GM21526 (cell line): ENCODE results near the gene TPD52L1.

Experiments
- ATAC-seq: cut with Tn5 transposase; IDR thresholded peaks from one replicate; pipeline ENCODE4 v1.9.1; 2021; ENCODE audit warnings: moderate library complexity; ENCODE audit not compliant: unreplicated experiment, low FRiP score

The TPD52L1 gene

DNA sequence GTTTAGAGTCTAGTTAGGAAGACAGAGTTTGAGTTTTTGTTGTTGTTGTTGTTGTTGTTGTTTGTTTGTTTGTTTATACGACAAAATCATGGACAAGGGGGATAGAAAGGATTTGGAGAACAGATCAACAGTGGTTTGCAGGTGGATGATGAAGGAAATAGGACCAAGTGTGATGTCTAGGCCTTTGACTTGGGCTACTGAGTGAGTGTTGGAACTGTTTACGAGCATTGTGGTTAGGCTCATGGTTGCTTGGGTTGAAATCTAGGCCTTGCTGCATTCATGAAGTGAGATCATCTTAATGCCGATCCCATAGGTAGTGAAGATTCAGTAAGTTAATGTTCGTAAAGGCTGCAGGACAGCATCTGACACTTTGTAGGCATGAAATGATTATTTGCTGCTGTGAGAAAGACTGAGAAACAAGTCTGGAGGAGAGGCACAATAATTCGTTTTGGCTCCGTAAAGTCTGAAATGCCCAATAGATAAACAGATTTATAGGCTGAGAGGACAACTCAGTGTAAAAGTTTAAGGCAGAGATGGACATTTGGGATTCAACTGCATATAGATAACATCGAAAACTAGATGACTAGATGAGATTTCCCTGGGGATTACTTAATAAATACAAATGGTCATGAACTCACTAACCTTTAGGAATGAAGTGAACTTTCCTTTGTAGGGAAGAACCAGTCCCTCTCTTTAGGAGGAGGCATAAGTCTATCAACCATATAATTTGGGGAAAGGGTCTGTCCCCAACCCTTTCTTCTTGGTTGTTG is 78.2 kb downstream of the TPD52L1 start:
- ATAC-seq, result no peak

DNA sequence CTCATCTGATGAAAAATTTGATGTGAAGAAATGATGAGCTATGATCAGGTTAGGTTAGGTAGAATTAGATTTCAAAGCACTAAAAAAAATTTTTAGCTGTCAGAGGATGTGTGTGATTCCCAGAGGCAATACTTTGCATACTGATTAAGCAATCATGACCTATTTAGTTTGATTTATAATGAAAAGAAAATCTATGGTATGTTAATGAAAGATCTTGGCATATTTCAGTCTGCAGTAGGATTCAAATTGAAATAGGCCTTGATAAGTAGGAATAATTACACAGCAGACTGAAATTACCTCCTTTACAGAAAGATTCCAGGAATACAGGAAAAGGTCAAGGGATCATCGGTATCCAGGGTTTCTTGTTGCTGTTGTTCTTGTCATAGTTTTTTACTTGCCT is 78.9 kb downstream of the TPD52L1 start:
- ATAC-seq, result no peak

DNA sequence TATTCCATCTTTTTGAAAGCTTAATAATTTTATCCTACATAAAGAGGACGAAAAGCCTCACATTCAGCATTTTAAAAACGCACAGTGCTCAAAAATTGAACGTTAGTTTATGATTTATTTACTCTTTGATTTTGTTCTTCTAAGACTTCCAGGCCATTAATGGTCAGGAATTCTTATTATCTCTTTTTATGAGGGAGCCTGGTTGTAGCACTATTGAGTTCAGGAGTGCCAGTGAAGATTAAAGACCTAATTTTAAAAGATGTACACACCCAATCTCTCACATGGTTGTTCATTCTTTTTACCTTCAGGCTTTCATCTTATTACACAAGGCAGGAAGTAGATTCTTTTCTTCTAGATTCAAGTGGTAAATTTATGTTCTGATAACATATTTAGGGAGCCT is 79.6 kb downstream of the TPD52L1 start:
- ATAC-seq, result no peak

DNA sequence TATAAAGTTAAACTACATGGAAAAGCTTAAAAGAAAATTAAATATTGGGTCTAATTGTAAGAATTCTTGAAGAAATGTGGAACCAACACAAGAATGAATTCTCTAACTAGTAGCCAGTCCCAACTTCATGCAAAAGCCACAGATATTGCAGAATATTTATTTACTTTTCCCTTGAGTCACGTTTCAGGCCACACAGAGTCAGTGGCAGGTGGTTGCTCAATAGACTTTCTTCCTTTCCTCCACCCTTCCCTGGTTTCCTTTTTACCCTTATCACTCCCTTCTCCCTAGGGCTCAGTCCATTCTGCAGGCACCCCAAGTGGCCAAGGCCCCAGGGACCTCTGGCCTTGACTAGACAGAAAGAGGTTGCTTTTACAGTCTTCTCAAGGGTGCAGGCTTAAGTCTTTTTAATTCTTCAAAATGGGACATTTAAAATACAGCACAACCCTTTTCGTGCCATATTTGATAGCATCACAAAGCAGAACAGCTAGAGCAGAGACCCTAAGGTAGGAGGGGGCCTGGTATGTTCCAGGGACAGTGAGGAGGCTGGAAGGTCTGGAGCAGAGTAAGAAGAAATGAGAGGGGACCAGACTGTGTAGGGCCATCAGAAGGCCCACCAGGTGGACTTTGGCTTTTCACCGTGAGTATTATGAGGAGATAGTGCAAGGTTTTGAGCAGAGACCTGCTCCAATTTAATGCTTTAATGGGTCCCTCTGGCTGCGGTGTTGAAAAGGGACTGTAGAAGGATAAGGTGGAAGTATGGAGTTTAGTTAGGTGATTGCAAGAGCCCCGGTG is 83.2 kb downstream of the TPD52L1 start:
- ATAC-seq, result no peak

DNA sequence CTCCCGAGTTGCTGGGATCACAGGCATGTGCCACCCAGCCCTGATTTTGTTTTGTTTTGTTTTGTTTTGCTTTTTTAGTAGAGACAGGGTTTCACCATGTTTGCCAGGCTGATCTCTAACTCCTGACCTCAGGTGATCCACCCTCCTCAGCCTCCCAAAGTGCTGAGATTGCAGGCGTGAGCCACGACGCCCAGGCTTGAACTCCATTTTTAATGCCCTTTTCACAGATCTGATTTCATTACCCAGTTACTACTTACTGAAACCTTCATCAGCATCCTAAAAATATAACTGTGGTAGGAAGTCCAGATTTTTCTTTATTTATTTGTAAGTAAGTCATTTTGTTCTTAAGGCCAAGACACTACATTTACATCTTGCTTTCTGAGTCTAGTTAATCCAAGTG is 84.2 kb downstream of the TPD52L1 start:
- no peak for ATAC-seq

DNA sequence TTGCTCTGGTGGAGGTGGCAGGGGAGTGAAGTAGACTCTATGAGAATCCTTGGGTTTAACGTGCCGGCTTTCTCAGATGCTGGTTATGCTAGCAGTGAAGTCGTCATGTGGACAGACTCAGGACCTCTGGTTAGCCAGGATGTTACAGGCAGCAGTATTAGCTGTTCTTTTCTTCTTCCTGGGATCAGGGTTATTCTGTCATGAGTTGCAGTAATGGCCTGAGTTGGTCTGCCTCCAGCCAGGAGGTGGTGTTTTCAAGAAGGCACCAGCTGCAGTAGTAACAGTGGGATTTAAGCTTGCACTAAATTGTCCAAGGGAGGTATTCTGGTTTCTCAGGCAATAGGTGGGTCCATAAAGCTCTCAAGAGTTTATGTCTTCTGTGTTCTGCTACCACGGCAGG is 91.5 kb downstream of the TPD52L1 start:
- ATAC-seq, result no peak

DNA sequence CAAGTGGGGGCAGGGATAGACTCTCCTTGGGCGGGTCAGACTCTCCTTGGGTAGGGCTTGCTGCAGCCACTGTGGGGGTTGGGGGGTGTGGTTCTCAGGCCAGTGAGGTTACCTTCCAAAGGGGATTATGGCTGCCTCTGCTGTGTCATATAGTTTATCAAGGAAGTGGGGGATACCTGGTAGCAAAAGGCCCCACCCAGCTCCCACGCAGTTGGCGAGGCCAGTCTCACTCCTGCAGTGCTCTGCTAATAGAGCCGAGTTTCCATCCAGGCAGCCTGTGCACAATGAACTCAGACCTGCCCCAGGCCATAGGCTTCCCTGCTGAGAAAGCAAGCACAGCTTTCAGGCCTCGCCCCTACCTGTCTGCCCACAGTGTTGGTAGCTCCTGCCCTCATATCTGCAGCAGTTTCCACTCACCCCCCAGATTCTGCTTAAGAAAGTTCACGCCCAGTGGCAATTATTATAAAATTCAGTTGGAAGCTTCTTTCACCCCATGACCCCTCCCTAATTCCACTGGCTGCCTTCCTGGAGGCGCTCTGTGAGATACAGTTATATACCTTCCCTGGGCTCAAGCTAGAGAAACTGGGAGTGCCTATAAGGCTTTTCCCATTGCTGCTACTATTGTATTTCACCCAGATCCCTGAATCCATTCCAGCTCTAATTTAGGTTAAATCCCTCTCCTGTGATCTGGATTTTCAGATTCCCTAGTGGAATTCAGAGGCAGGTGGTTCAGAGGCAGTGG is 92.1 kb downstream of the TPD52L1 start:
- ATAC-seq, result no peak

DNA sequence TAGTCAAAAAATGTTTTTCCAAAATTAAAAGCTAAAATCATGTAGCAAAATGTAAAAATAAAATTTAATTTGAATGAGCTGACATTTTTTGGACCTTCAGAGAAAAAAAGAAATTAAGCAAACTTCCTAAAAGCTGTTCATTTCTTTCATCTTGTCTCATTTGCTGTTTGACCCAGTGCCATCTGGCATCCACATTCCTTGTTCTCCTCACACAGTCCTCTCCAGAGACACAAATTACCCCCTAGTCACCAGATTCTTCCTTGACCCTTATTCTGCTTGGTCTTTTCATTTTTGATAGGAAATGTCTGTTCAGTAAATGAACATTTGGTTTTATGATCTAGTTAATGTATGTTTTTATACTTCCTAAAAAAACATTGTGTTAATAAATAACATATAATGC is 93.0 kb downstream of the TPD52L1 start:
- ATAC-seq, result no peak

DNA sequence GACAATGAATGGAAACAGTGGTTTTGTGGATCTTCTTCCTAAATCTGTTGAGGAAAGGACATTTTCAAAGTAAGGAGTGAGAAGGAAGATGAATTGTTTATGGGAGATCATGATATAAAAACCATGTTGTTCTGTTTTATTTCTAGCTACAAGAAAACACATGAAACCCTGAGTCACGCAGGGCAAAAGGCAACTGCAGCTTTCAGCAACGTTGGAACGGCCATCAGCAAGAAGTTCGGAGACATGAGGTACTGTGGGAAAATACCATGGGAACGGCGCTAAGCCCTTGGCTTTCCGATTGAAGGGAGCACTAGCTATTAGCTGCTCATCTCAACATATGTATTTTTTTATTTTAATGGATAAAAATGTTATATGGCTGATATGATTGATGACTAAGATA is 94.6 kb downstream of the TPD52L1 start:
- no peak for ATAC-seq

DNA sequence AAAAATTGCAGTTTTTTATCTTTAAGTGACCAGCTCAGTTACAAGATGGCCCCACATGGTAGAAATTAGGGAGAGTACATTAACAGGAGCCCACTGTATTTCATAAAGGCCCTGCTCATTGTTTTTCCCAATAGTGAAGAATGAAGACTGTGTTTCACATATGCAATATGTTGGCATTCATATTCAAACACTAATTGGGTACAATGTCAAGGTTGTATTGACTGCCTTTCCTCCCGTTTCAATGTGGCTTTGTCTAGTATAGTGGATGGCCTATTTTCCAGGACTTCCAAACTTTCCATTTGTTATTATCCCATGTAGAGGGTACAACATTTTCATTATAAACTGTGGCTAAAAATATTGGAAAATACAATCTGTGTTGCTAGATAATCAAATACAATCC is 96.9 kb downstream of the TPD52L1 start:
- no peak for ATAC-seq

DNA sequence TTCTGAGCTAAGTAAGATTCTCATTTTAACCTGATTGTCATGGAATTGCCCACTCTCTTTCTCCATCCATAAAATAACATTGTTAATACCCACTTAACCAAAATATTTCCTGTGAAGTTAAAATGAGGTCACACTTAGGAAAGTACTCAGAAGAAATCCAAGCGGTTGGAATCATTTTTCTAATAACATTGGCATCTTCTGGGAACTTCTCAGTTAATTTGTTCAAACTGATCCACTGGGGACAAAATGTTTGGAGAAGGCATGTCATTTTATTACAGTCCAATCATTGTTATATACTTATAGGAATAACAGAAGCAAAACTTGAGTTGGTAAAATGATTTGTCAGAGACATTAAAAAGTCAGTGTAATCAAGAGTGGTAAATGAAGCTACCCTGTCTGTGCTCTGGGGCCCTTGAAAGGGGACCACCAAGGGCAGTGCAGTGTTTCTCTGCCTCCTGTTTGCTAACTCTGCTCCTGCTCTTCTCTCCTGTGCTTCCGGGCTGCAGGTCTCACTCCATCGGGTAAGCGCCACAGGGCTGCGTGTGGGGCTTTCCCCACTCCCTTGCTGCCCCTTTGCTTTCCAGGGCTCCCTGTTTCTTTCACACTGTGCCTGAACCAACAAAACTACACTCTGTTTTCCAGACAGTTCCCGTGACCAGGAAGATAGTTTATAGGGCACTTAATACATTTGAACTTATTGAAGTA is 98.1 kb downstream of the TPD52L1 start:
- ATAC-seq, result no peak

DNA sequence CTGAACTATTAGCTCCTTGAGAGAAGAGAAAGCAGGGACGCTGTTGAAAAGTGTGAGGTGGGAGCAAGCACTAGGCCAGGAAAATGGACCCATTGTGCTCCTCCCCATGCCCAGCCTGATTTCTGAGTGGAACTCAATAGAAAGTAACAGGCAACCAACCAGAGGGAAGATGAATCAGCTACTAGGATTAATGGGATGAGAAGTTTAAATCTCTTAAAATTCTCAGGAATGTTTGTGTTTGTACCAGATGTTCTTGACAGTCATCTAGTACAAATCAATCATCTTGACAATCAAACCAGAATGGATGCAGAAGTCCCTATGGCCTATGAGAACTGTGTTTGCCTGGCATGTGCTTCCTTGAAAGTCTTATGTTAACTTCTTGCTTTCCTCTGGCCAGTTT is 99.3 kb downstream of the TPD52L1 start:
- ATAC-seq, result no peak

DNA sequence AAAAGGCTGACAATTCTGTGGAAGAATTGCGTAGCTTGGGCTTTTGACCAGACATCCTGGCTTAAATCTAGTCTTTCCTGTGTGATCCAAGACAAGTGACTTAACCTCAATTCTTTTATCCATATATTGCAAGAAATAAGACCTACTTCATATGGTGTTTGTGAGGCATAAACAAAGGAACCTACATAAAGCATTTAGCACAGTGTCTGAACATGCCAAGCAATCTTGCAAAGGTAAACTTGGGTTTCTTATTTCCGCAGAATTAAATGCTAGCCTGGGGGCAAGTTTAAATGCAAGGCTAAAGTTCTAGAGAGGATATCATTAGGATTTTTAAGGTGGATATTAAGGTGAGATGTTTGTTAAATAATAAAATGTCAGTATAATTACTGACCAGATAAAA is 100.3 kb downstream of the TPD52L1 start:
- no peak for ATAC-seq

DNA sequence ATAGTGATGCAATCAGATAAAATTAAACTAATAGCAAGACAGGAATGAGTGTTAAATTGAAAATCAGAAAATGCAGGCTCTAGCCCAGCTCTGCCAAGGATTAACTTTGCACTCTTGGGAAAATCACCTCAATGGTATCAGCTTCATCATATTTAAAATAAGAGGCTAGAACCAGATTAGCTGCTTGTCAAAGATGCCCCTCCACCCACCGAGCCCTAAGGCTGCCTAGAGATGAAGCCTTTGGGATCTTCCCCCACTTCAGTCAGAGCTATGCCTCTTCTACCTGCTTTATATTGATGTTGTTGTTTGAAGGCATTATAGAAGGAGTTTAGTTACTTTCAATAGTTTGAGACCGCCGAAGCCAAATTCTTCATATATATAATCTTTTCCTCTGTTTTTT is 100.7 kb downstream of the TPD52L1 start:
- ATAC-seq, result no peak

DNA sequence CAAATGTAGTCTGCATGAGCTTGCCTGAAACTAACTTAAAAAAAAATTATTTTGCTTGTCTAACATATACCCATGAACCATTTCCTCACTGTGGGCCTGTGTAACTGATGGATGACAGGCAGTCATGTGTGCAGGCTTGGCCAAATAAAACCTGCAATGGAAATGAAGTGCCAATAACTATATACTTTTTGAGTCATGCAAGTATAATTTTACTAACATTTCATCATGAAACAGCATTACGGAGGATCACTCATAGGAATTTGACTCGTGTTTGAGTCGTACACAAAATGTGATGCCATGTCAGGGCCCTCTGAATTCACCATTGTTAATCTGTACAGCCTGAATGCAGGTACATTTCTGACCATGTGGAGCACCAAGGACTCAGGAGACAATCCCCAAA is 101.6 kb downstream of the TPD52L1 start:
- no peak for ATAC-seq

DNA sequence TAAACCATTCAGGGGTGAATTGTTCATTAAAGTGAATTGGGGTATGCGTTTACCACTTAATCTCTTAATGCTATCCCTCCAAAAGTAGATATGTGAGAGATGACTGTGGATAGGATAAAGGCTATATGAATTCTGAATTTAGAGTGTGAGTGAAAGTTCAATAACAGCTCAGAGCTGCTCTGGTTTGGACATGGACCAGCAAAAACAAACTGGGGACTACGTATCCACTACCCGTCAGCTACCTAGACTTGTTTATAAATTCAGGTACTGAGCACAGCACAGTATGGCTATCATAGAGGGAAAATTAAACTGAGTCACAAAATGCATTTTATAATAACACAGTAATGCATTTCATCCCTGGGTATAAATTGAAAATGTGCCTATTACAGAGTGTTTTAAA is 103.8 kb downstream of the TPD52L1 start:
- ATAC-seq, result no peak

DNA sequence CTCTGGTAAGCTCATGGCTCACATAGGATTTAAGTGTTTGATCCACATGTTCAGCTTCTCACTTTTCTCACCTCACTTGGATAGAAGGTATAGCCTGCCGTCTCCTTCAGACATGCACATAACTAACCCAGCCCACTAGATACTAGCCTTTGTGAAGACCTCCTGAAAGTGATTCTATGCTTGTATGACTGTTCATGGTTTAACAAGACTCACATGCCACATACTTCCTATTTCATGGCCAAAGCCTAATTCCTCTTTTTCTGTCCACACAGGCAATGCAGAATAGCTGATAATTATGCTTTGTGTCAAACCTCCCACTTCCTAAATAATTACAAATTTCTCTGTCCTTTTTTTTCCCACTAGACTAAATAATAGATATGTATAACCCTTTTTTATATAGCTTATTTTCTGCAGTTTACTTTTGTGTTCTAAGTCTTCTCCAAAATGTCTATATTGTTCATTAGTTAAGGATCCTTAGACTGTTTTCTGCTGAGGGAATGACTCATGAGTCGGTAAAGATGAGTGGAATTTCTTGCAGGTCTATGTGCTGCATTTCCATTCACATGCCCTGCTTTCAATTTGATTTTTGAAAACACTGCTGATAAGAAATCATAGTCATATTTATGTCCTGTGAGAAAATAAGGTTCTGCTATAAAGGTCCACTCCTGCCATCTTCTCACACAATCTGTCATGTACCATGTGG is 105.2 kb downstream of the TPD52L1 start:
- no peak for ATAC-seq

DNA sequence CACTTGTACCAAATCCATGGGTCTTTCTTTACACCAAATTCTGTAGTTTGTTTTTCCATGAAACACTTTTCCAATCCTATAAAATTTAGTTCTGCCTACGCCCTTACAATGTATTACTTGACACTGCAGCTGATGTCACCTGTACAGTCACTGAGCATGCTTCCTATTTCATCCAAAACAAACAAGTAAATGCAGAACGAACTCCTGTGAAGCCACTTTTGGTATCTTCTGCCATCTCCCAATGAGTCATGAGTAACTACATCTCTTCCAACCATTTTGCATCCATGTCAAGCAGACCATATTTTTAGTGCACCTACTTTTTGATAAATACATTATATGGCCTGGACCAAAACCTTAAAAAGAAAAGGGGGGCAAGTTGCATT is 105.8 kb downstream of the TPD52L1 start:
- ATAC-seq, result no peak

DNA sequence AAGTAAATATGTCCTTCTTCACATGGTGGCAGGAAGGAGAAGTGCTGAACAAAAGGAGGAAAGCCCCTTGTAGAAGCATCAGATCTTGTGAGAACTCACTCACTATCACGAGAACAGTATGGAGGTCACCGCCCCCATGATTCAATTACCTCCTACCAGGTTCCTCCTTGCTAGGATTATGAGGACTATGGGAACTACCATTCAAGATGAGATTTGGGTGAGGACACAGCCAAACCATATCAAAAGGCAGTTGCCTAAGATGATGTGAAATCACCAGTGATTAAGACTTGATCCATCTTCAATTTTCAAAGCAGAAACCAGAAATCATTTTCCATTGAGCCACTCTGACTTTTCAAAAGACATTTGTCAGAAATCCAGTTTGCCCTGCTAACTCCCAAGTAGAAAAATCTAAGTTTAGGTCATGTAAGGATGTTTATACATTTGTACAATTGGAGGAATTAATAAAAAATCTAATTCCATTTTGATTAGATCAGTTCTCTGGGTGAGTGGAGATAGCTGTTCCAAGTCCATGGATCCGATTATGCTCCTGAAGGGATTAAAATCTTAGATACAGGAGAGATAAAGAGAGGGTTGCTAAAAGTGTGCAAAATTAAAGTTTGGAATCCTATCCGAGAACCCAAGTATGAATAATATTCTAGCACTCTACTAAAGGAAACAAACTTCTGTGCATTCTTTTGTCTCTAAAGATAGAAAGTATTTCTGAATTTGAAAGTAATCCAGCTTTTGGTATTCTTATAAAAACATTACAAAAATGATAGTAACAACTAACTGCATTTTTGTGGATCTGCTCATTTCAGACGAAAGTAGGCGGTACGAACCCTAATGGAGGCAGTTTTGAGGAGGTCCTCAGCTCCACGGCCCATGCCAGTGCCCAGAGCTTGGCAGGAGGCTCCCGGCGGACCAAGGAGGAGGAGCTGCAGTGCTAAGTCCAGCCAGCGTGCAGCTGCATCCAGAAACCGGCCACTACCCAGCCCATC is 108.7 kb downstream of the TPD52L1 start:
- no peak for ATAC-seq
